HFF-Myc (cell line): ENCODE measurements around the gene SMIM30.
"Not testable (repeated sequence)": the region's sequence is repeated elsewhere in the genome, so short reads cannot be mapped to it uniquely, and the experiment has no call there.

ENCODE experiments used
- DNase-seq: peaks from one replicate; pipeline ENCODE4 v3.0.0-alpha.2; 2011; ENCODE audit warnings: low read depth; ENCODE audit errors: extremely low read depth
- H3K4me3 ChIP-seq: replicated peaks from 2 replicates; pipeline ENCODE4 v1.5.1; 2011; ENCODE audit warnings: low read depth, mild to moderate bottlenecking, control low read depth, low read length
- CTCF ChIP-seq: IDR thresholded peaks from 2 replicates; pipeline ENCODE4 v1.5.1; 2012; ENCODE audit warnings: mild to moderate bottlenecking, low read depth, low read length, control low read depth; ENCODE audit errors: missing control alignments

The SMIM30 gene, protein sequence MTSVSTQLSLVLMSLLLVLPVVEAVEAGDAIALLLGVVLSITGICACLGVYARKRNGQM

DNA sequence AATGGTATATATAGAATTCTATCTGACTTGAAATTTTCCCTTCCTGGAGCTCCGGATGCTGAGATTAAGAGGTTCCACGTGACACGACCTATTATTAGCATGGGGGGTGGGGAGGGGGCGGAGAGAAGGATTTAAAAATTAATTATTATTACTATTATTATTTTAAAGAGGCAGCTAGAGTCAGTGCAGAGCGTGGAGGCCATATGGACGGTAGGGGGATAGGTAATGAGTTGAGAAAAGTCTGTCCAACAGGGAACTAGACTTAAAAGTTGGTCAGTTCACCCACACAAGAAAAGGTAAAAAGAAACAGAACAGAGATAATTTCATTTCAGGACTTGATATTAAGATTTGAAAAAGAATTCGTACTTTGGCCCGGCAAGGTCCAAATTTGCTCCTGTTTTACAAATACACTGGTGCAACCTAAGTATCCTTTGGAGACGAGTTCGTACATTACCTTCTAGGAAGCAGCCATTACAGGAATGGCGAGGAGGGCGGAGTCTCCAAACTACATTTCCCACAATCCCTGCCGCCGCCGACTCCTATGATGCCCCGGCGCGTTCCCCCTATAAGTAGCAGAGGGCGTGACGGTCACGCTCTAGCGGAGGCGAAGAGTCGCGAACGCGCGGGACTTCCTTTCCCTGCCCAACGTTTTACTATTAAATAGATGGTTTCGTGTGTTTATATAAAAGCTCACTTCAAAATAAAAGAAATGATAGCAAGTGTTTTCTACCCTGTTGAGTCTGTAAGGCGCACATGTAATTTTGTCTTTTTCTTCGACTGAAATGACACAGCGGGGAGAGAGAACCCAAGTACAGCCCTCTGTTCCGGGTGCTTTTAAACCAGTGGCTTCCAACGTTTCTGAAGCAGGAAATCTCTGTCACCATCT lies at the start of gene SMIM30:
Gene SMIM30, minus strand, starts transcription at position 481 of the 886 bp plus-strand sequence. CDS start 976 bp downstream, outside the sequence.
- TF ChIP-seq CTCF, result no peak
- H3K4me3 ChIP-seq, result peak within 1 kb of the TSS; percentile 50
- peak; percentile 60 for DNase-seq

- not testable (repeated sequence) for DNase-seq, H3K4me3 ChIP-seq
Measured at GRCh38 chr7:113166176-113166575, 47.8 kb upstream of the SMIM30 start.

DNA sequence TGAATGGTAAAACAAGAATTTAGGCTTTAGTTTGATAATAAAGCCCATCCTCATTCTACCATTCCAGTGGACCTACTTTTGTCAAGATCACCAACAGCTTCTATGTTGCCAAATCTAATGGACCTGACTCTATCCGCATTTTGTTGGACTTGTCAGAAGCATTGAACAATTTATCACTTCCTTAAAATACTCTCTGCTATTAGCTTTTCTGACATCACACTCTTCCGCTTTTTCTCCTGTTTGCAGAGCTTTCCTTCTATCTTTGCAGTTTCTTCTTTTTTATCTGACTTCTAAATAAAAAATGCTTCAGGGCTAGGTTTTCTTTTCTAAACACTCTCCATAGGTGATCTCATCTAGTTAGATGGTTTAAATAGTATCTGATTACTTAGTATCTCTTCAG lies 42.7 kb upstream of the SMIM30 start:
- DNase-seq, result no peak
- no peak overlapping the region for H3K4me3 ChIP-seq
- no peak for TF ChIP-seq CTCF

DNA sequence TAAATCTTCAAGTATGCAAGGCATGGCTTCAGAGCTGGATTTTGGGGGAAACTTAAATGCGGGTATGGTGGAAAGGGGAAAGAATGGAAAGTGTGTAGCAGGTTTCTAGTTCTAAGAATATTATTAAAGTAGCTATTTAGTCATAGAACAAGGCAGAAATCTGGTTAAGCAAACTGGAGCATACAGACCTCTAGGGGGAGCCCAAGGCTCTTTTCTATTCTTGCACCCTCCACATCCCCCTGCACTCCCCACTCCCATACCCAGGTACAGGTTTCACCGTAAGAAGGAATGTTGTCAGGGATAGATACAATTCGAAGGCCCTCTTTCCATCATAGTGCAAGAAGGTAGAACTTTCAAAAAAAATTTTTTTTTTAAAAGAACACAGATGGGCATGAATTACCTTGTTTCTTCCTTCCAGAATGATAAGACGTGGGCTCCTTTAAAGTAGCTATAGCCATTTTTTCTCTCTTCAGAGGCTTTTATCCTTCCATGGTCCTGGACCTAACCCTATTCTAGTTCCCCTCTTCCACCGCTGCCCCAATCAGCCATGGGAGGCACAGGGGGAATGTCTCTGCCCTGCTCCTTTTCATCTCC lies 41.5 kb upstream of the SMIM30 start:
- DNase-seq, result peak; percentile 3
- TF ChIP-seq CTCF, result peak; percentile 76
- no peak overlapping the region for H3K4me3 ChIP-seq

- no peak for DNase-seq
- no peak overlapping the region for H3K4me3 ChIP-seq
- TF ChIP-seq CTCF, result no peak
Measured at GRCh38 chr7:113158756-113159155, 40.4 kb upstream of the SMIM30 start.

- no peak for DNase-seq
- H3K4me3 ChIP-seq, result no peak overlapping the region
- TF ChIP-seq CTCF, result no peak
Measured at GRCh38 chr7:113154117-113154516, 35.8 kb upstream of the SMIM30 start.

DNA sequence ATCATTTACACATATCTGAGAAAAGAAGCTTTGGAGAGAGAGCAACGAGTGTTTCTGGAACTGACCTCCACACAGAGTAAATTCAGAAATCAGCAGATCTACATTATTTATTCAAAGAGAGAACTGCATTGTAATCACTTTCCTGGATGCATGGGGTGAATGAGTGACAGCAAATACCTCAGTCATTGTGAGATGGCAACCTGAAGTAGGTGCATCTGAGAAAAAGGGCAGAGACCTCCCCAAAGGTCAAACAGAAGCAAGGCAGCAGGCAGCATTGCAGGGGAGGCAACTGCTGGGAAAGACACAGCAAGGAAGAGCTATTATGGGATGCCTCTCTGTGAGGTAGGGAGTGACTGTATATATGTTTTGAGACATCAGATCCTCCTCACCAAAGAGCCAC lies 26.5 kb upstream of the SMIM30 start:
- no peak overlapping the region for H3K4me3 ChIP-seq
- TF ChIP-seq CTCF, result no peak
- DNase-seq, result no peak
